GM19372 (cell line): Measurements from ENCODE around the gene NQO2.

Source experiments
- ATAC-seq: cut with Tn5 transposase; IDR thresholded peaks from one replicate; pipeline ENCODE4 v1.9.1; 2021; ENCODE audit warnings: mild to moderate bottlenecking, low read depth, moderate library complexity; ENCODE audit not compliant: unreplicated experiment

The NQO2 gene, protein sequence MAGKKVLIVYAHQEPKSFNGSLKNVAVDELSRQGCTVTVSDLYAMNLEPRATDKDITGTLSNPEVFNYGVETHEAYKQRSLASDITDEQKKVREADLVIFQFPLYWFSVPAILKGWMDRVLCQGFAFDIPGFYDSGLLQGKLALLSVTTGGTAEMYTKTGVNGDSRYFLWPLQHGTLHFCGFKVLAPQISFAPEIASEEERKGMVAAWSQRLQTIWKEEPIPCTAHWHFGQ

DNA sequence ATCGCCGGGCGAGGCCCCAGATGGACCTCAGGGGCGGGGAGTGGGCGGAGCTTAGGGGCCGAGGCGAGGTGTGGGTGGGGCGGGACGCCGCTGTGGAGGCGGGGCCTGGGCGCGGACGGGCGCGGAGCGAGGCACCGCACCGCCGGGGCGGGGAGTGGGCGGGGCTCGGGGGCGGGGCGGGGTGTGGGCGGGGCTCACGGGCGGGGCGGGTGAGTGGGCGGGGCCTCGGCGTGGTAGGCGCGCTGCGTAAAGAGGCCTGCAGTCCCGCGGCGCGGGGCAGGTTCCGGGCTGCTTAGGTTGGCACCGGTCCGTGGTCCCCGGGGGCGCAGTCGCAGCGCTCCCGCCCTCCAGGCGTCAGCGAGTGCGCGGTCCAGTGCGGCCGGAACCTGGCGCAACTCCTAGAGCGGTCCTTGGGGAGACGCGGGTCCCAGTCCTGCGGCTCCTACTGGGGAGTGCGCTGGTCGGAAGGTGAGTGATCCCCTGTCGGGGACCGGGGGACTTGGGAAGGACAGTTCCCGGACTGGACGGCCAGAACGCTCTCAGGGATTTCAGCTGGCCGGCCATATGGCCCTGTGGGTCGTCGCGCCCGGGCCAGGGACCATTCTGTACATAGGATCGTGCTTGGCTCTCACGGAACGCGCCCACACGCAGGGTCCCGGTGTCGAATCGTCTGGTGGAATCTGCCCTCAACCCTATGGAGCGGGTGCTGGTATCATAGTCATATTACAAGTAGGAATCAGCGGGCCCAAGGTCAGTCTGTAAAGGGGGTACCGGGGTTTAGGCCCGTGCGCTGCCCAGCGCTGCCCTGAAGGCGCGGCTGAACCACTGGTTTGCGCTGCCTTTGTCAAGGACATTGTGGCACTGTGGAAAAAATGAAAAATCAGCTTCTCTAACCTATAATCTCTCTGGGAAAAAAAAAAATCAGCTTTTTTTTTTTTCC is at the start of gene NQO2:
Gene NQO2 (plus strand): TSS at position 277 of the 940 bp plus-strand sequence. CDS start 6,659 bp downstream, outside the sequence.
- ATAC-seq = peak; percentile 69

DNA sequence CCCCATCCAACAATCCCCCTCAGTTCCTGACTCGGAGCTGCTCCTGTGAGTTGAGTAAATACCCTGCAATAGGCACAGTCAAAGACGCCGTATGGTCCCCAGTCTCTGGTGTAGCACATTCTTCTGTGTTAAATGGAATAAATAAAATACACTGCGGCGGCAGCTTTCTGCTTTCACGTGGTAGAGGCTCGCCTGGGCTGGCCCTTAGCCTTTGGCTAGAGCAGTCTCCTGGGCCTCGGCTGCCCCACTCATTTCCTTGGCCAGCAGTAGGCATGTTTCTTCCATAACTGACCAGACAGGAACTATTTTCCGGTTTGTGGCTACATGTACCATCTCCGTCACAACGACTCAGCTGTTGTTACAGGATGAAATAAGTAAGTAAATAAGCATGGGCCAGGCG is 49.0 kb upstream of the NQO2 start:
- no peak for ATAC-seq

DNA sequence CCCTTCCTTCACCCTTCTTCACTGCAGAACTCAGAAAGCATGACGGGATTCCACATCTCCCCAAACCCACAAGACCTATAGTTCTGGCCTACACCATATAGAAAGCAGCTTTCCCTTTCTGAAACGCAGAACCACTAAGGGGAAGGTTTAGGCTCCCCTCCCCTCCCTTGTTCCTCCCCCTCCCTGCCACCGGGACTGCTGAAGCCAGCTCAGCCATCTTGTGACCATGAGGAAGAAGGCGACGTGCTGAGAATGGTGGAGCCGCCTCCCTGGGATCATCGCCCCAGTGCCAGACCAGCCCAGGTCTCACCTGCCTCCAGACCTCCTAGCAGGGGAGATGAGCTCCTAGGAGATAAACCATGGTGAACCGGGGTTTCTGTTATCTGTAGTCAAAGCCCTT is 48.0 kb upstream of the NQO2 start:
- no peak for ATAC-seq

DNA sequence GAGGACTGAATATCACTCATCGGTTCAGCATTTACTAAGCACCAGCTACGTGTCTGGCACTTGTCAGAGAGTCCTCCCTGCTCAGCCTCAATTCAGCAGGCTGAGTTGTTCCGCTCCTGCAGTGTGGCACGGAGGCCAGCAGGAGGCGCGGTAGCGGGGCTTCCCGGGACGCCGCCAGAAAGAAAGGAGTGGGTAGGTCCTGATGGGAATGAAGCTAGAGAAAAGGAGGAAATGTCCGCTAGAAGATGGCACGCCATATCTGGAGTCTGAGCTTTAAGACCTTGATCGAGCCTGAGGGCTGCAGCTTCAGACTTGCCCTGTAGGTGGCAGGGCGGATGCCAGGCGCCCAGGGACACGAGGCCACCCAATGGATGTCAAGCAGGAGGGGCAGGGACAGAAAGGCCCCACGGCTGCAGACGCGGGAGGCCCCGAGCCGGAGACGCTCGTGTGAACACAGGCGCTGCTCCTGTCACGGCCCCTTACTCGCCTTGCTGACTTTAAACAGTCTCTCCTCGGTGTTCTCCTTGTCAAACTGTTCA is 47.1 kb upstream of the NQO2 start:
- ATAC-seq = peak; percentile 76

DNA sequence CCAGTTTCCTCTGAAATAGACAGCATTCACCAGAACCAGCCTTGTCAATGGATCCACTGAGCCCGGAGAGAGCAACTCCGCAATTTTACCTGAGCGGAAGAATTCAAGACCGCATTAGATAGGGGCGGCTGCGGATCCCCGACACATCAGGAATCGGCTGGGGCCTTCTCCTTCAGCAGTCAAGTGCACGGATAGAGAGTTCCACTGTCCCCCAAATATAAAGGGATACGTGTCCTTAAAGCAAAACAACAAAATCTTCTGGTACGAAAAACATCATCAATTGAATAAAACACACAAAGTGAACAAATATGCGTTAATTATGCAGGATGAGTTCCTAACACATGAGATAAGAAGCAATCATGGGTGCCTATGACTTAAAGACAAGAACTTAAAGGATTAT is 46.6 kb upstream of the NQO2 start:
- no peak for ATAC-seq

DNA sequence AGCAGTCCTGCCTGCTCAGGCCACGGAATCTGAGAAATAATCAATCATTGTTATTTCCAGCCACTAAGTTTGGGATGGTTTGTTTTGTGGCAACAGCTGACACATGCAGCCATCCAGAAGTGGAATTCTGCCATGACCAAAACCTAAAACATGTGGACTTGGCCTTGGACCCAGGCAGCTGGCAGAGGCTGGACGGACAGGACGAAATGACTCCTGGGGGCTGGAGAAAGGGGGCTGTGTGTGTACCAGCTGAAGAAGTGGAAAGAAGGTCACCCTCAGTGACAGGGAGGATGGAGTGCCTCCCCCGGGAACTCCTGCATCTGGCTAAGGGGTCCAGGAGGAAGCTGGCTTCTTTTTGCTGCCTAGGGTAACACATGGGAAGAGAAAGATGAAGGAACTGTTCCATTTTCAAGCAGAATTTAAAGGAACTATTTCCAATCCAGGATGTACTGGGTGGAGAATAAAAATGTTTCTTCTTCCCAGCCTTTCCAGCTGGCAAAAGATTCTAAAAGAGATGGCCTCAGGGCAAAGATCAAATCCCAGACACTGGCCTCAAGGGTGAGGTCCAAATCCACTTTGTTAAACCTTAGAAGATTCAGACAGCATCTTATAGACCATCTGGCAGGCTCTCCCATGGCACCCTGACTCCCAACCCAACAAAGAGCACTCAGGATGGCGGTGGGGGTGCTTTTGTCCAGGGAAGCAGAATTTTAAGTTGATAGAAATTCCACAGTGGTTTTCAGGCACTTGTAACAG is 42.6 kb upstream of the NQO2 start:
- ATAC-seq = no peak

DNA sequence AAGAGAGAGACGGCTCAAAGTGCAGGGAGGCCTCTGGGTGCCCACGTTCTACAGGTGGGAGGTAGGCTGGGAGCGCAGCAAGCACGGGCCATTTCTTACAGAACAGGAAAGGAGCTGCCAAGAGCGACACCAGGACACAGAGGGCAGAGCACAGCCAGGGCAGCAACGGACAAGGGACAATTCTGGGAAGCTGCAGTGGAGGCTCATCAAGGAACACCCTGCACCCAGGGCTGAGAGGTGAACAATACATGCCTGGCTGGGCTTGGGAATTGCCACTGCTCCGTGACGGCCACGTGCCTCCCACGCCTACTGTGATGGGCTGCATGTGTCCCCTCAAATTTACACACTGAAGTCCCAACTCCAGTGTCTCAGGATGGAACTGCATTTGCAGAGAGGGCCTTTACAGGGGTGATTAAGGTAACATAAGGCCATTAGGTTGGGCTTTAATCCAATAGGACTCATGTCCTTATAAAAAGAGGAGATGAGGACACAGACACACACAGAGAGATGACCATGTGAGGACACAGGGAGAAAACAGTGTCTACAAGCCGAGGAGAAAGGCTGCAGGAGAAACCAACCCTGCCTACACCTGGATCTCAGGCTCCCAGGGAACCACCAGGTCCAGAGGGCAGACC is 41.9 kb upstream of the NQO2 start:
- ATAC-seq = no peak

DNA sequence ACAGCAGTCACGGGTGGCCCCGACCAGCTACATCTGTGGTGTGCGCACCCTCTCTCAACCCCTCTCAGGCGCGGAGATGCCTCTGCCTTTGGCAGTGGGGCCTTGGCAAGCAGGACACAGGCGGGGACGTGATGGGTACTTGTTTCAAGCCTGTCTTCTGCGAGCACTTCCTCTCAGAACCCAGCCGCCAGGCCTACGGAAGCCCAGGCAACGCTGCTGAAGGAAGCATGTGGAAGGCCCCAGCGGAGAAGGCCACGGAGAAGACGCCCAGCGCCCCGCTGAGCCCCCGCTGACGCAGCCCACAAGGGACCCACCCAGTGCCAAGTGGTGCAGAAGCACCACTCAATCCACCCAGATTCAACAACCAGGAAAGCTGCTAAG is 41.4 kb upstream of the NQO2 start:
- ATAC-seq = no peak

DNA sequence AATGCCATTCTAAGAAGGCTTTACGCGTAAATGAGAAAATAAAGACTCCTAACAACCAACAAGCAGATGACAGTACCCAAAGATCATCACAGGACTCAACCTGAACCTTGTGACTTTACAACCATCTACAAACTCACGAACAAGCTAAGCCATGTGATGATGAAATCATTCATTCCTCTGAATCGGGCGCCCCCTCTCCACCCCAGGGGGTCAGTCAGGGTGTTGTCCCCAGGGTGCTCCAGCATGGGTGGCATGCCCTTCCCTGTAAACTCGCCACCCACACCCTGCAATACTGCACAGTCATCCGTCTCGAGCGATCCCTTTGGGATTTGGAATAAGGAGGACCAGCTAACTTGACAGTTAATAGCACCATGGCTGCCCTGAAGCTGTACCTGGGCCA is 40.9 kb upstream of the NQO2 start:
- ATAC-seq = no peak

DNA sequence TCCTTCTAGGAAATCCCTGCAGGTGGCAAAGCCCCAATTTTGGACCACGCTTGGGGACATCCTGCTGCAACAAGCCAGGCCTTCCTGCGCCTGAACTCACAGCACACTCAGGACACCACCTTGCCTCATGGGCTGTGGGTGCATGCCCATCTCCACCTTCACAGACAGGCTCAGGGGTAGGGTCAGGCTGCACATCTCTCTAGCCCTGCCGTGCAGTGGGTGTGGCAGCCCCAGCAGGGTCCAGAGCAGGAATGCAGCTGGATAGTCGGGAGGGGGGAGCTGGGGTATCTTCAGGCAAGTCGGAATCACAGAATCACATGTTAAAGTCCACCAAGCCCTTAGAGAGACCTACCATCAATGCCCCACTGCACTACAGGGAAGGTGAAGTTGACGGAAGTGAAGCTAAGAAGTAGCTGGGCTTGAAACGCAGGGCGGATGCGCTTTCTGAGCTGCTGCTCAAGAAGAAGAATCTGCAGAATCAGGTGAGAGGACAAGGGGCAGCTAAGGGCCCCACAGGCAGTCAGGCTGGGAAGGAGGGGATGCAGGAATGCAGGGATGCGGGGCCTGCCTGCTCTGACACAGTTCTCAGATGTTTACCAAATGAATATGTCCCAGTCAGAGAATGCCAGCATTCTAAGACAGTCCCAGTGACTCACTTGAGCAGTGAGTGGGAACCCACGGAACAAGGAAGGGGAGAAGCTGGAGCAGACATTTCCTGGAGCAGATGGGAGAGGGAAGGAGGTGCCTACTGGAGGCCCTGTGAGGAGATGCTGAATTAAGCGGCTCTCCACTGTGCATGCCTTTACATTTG is 39.6 kb upstream of the NQO2 start:
- ATAC-seq = no peak

DNA sequence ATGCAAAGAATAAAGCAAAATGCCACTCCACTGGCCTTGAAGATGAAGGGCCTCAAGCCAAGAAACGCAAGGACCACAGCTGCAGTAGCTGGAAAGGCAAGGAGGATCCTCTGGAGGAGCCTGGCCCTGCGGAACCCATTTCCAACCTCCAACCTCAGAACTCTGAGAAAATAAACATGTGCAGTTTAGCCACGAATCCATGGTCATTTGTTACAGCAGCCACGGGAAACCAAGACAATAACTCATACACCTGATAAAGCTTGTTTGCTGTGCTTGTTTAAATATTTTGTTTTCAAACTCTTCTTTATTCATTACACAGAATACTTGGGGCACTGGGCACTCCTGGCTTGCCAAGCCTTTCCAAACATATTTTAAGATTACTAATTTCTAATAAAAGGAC is 38.8 kb upstream of the NQO2 start:
- ATAC-seq = no peak

DNA sequence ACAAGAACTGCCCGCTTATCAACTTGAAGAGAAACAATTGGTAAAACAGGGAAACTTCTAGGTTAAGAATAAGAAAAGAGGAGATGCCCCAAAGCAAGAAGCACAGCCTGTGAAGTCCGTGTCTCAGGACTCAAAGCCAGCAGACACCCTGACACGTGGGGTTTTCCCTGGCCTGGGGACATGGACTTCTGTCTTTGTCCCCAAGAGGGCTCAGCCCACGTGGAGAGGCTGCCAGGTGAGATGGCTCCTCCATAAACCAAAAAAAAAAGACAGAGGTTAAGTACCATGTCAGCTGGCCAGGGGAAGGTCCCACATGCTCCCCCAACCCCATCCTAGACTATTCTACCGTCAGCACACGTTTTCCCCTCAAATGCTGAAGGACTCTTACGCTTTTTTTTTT is 38.2 kb upstream of the NQO2 start:
- no peak for ATAC-seq

DNA sequence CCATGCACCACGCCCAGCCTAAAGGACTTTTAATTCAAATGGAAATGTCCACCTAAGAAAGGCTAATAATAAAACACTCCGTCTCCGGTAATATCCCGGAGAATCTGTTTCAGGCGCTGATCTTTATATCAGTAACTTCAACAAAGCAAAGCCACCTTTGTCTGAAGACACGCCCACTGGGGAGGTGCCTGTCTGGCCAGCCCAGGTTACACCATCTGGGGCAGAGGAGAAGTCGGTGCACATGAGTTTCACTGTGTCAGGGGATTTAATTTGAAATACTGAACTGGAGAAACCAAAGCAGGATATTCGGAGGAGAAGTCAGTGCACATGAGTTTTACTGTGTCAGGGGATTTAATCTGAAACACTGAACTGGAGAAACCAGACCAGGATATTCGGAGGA is 37.7 kb upstream of the NQO2 start:
- ATAC-seq = no peak

DNA sequence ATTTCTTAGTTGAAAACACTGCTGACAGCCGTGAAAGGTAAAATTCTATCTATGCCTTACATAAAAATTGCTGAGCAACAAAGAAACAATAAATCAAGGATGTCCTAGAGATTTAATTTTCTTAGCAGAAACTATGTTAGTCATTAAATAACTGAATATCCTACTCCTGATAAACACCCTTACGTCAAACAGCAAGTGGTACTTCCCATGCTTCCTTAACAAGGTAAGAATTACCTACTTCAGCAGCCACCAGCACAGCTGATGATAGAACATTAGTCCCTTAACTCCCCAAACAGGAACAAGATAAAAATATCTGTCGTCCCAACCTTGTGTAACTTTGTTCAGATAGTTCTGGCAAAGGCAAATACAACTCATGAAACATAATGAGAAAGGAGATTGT is 37.1 kb upstream of the NQO2 start:
- no peak for ATAC-seq

DNA sequence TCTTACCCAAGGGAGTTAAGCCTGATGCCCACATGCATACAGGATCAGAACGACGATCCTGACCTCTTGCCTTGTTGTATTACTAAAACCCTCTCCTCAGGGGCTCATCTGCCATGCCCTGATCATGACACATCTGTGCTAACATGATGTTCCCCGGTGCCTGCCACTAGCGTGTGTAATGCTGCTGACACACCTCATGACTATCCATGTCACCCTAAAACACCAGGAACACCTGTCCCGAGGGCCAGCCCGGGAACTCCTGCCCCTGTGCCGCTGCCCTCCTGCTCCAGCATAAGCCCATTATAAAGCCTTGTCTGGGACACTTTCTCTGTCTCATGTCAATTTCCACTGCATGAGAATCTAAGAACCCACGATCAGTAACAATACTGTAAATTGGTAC is 35.9 kb upstream of the NQO2 start:
- ATAC-seq = no peak

DNA sequence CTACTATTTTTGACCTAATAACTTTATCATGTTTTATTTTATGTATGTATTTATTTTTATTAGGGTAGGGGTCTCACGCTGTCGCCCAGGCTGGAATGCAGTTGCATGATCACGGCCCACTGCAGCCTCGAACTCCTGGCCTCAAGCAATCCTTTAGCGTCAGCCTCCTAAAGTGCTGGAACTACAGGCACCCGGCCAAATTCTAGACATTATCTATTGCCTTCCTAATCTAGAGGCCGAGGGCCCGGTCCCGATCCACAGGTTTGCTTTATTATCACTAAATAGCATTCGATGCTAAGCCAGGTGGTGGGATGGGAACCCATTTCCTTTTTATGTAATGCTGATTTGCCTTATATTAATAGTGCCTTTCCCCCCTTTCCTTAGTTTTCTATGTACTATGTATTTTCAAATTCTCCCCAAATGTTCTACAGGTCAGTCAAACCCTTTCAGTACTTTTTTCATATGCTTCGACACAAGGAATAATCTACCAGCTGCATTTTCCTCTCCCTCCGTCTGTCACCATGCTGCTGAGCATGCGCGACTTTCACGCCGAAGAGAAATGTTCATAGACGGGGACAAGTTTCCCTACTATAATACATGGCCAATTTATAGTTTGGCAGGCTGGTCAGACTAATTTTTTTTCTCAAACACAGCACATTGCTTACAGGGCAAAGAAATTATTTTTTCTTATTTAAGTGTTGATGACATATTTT is 34.7 kb upstream of the NQO2 start:
- ATAC-seq = no peak

DNA sequence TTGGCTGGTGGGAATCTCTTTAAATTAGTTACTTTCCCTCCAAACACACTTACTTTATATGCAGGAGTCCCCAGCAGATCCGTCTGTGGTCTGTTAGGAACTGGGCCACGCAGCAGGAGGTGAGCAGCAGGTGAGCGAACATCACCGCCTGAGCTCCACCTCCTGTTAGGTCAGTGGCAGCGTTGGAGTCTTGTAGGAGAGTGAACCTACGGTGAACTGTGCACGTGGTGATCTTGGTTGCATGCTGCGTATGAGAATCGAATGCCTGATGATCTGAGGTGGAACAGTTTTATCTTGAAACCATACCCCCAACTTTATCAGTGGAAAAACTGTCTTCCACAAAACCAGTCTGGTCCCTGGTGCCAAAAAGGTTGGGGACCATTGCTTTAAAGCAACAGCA is 33.3 kb upstream of the NQO2 start:
- ATAC-seq = no peak

DNA sequence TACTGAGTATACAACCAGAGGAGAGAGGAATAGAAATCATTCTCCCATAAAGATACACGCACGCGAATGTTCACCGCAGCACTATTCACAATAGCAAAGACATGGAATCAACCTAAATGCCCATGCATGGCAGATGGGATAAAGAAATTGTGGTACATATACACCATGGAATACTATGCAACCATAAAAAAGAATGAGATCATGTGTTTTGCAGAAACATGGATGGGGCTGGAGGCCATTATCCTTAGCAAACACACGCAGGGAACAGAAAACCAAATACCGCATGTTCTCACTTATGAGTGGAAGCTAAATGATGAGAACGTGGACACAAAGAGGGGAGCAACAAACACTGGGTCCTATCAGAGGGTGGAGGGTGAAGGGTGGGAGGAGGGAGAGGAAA is 31.8 kb upstream of the NQO2 start:
- ATAC-seq = no peak

DNA sequence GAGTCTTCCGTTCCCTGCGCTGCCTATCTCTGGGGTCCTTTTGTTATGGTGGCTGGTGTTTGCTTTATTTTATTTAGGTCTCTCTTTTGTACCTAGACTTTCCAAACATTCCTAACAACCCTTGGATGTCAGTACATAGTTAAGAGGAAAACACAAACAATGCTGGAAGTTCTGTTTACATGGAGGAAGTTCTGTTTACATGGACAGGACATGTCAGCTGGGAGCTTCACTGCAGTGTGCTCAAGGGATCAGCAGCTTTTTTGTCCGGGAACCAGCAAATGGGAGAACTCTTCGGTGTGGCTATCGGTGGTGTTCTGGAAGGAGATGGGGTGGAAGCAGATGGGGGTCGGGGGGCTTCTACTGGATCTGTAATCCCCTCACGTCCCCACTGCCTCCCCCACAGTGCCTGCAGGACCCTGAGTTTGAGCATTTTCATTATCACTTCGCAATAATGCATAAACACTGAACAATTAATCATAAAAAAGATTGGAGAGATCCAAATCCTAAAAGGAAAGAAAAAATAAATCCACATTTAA is 31.0 kb upstream of the NQO2 start:
- ATAC-seq = no peak
